GM21717 (cell line): Measurements from ENCODE around the gene RPL6.

Experiments used
- ATAC-seq: cut with Tn5 transposase; IDR thresholded peaks from one replicate; pipeline ENCODE4 v1.9.1; 2021; ENCODE audit warnings: mild to moderate bottlenecking, moderate library complexity; ENCODE audit not compliant: unreplicated experiment

The RPL6 gene

GRCh38 chr12:112381406-112381882, 28.0 kb downstream of the RPL6 start:
- ATAC-seq, result peak; percentile 46

GRCh38 chr12:112380663-112381405, 28.6 kb downstream of the RPL6 start:
- peak; percentile 7 for ATAC-seq

GRCh38 chr12:112375105-112375504, 34.3 kb downstream of the RPL6 start:
- no peak for ATAC-seq

GRCh38 chr12:112374166-112374740, 35.2 kb downstream of the RPL6 start:
- no peak for ATAC-seq

GRCh38 chr12:112370868-112371510, 38.4 kb downstream of the RPL6 start:
- no peak for ATAC-seq

GRCh38 chr12:112370199-112370598, 39.2 kb downstream of the RPL6 start:
- no peak for ATAC-seq

- no peak for ATAC-seq
These were observed 40.5 kb downstream of the RPL6 start for GRCh38 chr12:112368856-112369255.

GRCh38 chr12:112367965-112368364, 41.4 kb downstream of the RPL6 start:
- ATAC-seq, result no peak

GRCh38 chr12:112362310-112362709, 47.1 kb downstream of the RPL6 start:
- no peak for ATAC-seq

GRCh38 chr12:112361271-112361670, 48.1 kb downstream of the RPL6 start:
- no peak for ATAC-seq

GRCh38 chr12:112359290-112359689, 50.1 kb downstream of the RPL6 start:
- ATAC-seq, result no peak

GRCh38 chr12:112357214-112357613, 52.2 kb downstream of the RPL6 start:
- no peak for ATAC-seq
